Keratinocyte (primary cell): Measurements from ENCODE around the gene MID1. TPM values are rescaled to one million over a fixed set of nuclear protein-coding genes. Genes with fewer than 3 reads are reported as not detected.

Experiments used
- DNase-seq: peaks from one replicate; pipeline ENCODE4 v3.0.0-alpha.2; 2011; ENCODE audit warnings: low read depth, missing footprints, low spot score
- FAIRE-seq: peaks from 2 replicates; lab custom pipeline; 2011; peaks lifted over from hg19 to GRCh38; lab: Jason Lieb, UNC
- H2AFZ ChIP-seq: 2 replicates; pipeline ENCODE4 v1.6.0; 2012; ENCODE audit warnings: low read length, control low read depth, inconsistent platforms; ENCODE audit not compliant: control insufficient read depth
- H3K27ac ChIP-seq: 2 replicates; pipeline ENCODE4 v1.5.1; 2011; ENCODE audit warnings: low read length; ENCODE audit not compliant: control insufficient read depth, insufficient read depth
- H3K27me3 ChIP-seq: 3 replicates; pipeline ENCODE4 v1.6.0; 2011; ENCODE audit warnings: low read length; ENCODE audit not compliant: control insufficient read depth, insufficient read depth; ENCODE audit errors: extremely low read depth
- H3K36me3 ChIP-seq, 2 experiments: 2 replicates in 1 of 2; 3 replicates in 1 of 2; pipeline ENCODE4 v1.5.1; 2011; ENCODE audit warnings: low read length in 2 of 2, mild to moderate bottlenecking in 1 of 2; ENCODE audit not compliant: control insufficient read depth in 2 of 2, insufficient read depth in 2 of 2; ENCODE audit errors: extremely low read depth in 1 of 2
- H3K4me1 ChIP-seq: 3 replicates; pipeline ENCODE4 v1.5.1; 2011; ENCODE audit warnings: low read length; ENCODE audit not compliant: control insufficient read depth, insufficient read depth; ENCODE audit errors: extremely low read depth
- H3K4me2 ChIP-seq: 3 replicates; pipeline ENCODE4 v1.6.0; 2011; ENCODE audit warnings: low read depth, low read length; ENCODE audit not compliant: control insufficient read depth, insufficient read depth; ENCODE audit errors: extremely low read depth
- H3K4me3 ChIP-seq, 3 experiments: fragments of 200-600 bp in 1 of 3; sonication (generic) in 1 of 3; 2 replicates in 2 of 3; 3 replicates in 1 of 3; pipeline ENCODE4 v1.5.1; 2011 to 2016; ENCODE audit warnings: low read length in 3 of 3, mild to moderate bottlenecking in 3 of 3, control low read depth in 2 of 3, inconsistent platforms in 1 of 3, low read depth in 1 of 3, mixed read lengths in 1 of 3, mixed run types in 1 of 3, moderate library complexity in 1 of 3; ENCODE audit not compliant: control insufficient read depth in 2 of 3, insufficient read depth in 2 of 3; ENCODE audit errors: extremely low read depth in 1 of 3
- H3K79me2 ChIP-seq: 2 replicates; pipeline ENCODE4 v1.6.0; 2012; ENCODE audit warnings: low read length; ENCODE audit not compliant: control insufficient read depth, insufficient read depth
- H3K9ac ChIP-seq: 3 replicates; pipeline ENCODE4 v1.6.0; 2011; ENCODE audit warnings: low read length; ENCODE audit not compliant: control insufficient read depth, insufficient read depth; ENCODE audit errors: extremely low read depth
- H3K9me1 ChIP-seq: 3 replicates; pipeline ENCODE4 v1.6.0; 2011; ENCODE audit warnings: low read length; ENCODE audit not compliant: control insufficient read depth, insufficient read depth; ENCODE audit errors: extremely low read depth
- H3K9me3 ChIP-seq: 2 replicates; pipeline ENCODE4 v1.5.1; 2012; ENCODE audit warnings: low read depth, low read length; ENCODE audit not compliant: control insufficient read depth
- H4K20me1 ChIP-seq: 3 replicates; pipeline ENCODE4 v1.6.0; 2011; ENCODE audit warnings: low read length; ENCODE audit not compliant: control insufficient read depth, insufficient read depth; ENCODE audit errors: extremely low read depth
- EZH2 ChIP-seq: IDR thresholded peaks from one replicate; pipeline ENCODE4 v1.6.1; 2012; ENCODE audit warnings: inconsistent platforms, mild to moderate bottlenecking, low read length, moderate library complexity
- dilution Hi-C: fragments of 300-500 bp; cut with MboI; formaldehyde crosslinking; loops from one replicate; pipeline ENCODE4 v1.7.0; 2020; ENCODE audit warnings: low sequenced_read_pairs; ENCODE audit not compliant: extremely low pct_ligation_motif_present
- polyA plus RNA-seq, 5 experiments: library from polyadenylated mRNA; depleted of rRNA in 3 of 5; stranded (reverse) in 3 of 5; stranded (forward) in 1 of 5; unstranded in 1 of 5; fragments of >200 nt; gene quantifications; 1 replicate in 1 of 5; 2 replicates in 3 of 5; 3 replicates in 1 of 5; pipeline versions ENCODE4 v1.2.1 to v1.2.3, GENCODE V29; 2011 to 2012; ENCODE audit warnings: missing spikeins in 2 of 5, low read depth in 1 of 5, low replicate concordance in 1 of 5
- TF ChIP-seq, protein P1 (sequence below), 3 experiments: IDR thresholded peaks in 1 of 3; conservative IDR thresholded peaks in 1 of 3; optimal IDR thresholded peaks in 1 of 3; 2 replicates in 2 of 3; 3 replicates in 1 of 3; pipeline versions ENCODE3 to v1.5.1; 2011; ENCODE audit warnings: low read length in 3 of 3, mild to moderate bottlenecking in 3 of 3, moderate library complexity in 2 of 3, control low read depth in 1 of 3, inconsistent platforms in 1 of 3; ENCODE audit not compliant: insufficient read depth in 2 of 3; ENCODE audit errors: extremely low read depth in 1 of 3

MID1 gene
- polyA plus RNA-seq, 1 donor (not counting 4 experiments of a cell fraction or from before 2014, with no cell fraction given): 9.2 TPM

DNA sequence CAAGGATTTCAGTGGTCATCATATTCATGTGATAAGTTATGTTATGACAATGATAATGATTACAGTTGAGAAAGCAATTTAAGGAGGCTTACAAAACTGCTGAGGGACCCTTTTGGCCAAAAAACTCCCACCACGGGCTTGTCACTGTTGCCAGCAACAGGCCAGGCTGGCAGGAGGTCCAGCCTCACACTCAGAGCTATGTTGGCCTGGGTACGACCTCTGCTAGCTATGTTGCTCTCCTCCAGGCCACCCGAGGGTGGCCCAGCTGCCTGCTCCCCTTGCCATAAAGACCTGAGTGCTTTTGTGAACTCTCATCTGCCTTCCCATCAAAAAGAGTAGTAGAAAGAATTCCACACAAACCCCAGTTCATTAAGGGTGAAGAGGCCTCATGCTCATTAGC lies 52.0 kb downstream of the MID1 start:
- Histone ChIP-seq H3K4me3 (no peak overlapping the region), H3K36me3 (peaks cover 0 to 12% of the 10 kb centered on the region in 2 experiments), H3K79me2 (peaks cover 21% of the 10 kb centered on the region), H3K4me2 (no peak overlapping the region), H3K27ac (no peak overlapping the region), H2AFZ (no peak overlapping the region), H3K9ac (no peak overlapping the region), H3K9me1 (no peaks in the 10 kb centered on the region), H3K27me3 (no peaks in the 10 kb centered on the region), H3K9me3 (no peaks in the 10 kb centered on the region), H3K4me1 (peaks cover 10% of the 10 kb centered on the region), H4K20me1 (no peaks in the 10 kb centered on the region)
- no peak for FAIRE-seq
- dilution Hi-C loops: no loop called here
- no peak for TF ChIP-seq EZH2
- TF ChIP-seq, protein P1, sequence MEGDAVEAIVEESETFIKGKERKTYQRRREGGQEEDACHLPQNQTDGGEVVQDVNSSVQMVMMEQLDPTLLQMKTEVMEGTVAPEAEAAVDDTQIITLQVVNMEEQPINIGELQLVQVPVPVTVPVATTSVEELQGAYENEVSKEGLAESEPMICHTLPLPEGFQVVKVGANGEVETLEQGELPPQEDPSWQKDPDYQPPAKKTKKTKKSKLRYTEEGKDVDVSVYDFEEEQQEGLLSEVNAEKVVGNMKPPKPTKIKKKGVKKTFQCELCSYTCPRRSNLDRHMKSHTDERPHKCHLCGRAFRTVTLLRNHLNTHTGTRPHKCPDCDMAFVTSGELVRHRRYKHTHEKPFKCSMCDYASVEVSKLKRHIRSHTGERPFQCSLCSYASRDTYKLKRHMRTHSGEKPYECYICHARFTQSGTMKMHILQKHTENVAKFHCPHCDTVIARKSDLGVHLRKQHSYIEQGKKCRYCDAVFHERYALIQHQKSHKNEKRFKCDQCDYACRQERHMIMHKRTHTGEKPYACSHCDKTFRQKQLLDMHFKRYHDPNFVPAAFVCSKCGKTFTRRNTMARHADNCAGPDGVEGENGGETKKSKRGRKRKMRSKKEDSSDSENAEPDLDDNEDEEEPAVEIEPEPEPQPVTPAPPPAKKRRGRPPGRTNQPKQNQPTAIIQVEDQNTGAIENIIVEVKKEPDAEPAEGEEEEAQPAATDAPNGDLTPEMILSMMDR (optimal IDR thresholded peaks at IDR 0.05 in 1 of 3, IDR thresholded peaks at IDR 0.05 in 1 of 3, conservative IDR thresholded peaks at IDR 0.05 in 1 of 3; ENCODE audit: extremely low read depth in 1 of 3, insufficient read depth in 2 of 3, low read length in 3 of 3): no peak
- no peak for DNase-seq

DNA sequence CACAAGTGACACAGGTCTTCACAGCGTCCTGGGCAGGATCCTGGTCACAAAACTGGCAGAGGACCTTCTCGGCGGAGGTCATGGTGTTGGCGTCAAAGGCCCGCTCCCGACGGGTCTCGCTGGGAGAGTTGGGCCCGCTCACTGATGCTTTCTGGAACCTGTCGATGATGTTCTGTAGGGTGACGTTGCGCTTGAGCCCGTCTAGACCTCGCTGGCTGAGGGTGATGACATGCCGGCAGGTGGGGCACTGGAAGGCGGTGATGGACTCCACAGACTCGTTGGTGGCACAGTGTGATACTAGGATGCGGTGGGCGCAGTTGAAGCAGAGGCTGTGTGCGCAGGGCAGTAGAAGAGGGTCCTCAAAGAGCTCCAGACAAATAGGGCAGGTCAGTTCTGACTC lies 53.2 kb downstream of the MID1 start:
- no peaks in the 10 kb centered on the region for H3K9me1 ChIP-seq
- H3K4me2 ChIP-seq: no peak overlapping the region
- no peak overlapping the region for H2AFZ ChIP-seq
- H3K79me2 ChIP-seq: peaks cover 17% of the 10 kb centered on the region
- H3K9me3 ChIP-seq: no peaks in the 10 kb centered on the region
- FAIRE-seq (no peak), DNase-seq (no peak)
- no peak overlapping the region for H3K9ac ChIP-seq
- TF ChIP-seq, protein P1 (optimal IDR thresholded peaks at IDR 0.05 in 1 of 3, IDR thresholded peaks at IDR 0.05 in 1 of 3, conservative IDR thresholded peaks at IDR 0.05 in 1 of 3; ENCODE audit: extremely low read depth in 1 of 3, insufficient read depth in 2 of 3, low read length in 3 of 3): no peak
- no peak for TF ChIP-seq EZH2
- H3K4me1 ChIP-seq: peaks cover 10% of the 10 kb centered on the region
- no peak overlapping the region for H3K4me3 ChIP-seq
- peaks cover 0 to 12% of the 10 kb centered on the region in 2 experiments for H3K36me3 ChIP-seq
- dilution Hi-C loops: no loop called here
- H3K27me3 ChIP-seq: no peaks in the 10 kb centered on the region
- H4K20me1 ChIP-seq: no peaks in the 10 kb centered on the region
- H3K27ac ChIP-seq: no peak overlapping the region
